ENCODE results near the gene PKD2L1. TPM values are rescaled to one million over a fixed set of nuclear protein-coding genes. Genes with fewer than 3 reads are reported as not detected.

Gene PKD2L1
- total RNA-seq, 1 experiment from 2014 or later: not detected

GRCh38 chr10:100338434-100339036 lies 8.5 kb upstream of the PKD2L1 start:
- BruUV-seq (replicated peaks): no TSS peak
- H3K36me3 ChIP-seq (ENCODE audit: low read depth, low read length): no peaks in the 10 kb centered on the region
- no peaks in the 10 kb centered on the region for H3F3A ChIP-seq (ENCODE audit: low read length, unreplicated experiment)
- H3K9ac ChIP-seq (ENCODE audit: low read length): no peak overlapping the region
- no peaks in the 10 kb centered on the region for H3K79me2 ChIP-seq (ENCODE audit: low read length)
- intact Hi-C loops (cut with micrococcal nuclease): loop anchor here (1.0 to 2.0 kb wide), 2 partner anchors 95 to 170 kb away; no protein-coding TSS in a partner anchor
- H3K27me3 ChIP-seq (ENCODE audit: low read length): 0 out of 2 replicates have a peak, but pooled peaks cover 5% of the 10 kb centered on the region
- DNase-seq (peak; percentile 70), ATAC-seq (peak; percentile 51)
- no peaks in the 10 kb centered on the region for H4K20me1 ChIP-seq (ENCODE audit: low read length)
- H3K9me2 ChIP-seq (replicated peaks; ENCODE audit: low read length): no peaks in the 10 kb centered on the region
- ChIA-PET POLR2A (ENCODE audit: unreplicated experiment) (no interaction called here), CTCF (no interaction called here)
- peak; percentile 79 for TF ChIP-seq CTCF (conservative IDR thresholded peaks at IDR 0.05; ENCODE audit: low read depth, low read length)
- no peak for TF ChIP-seq EZH2phosphoT487 (IDR thresholded peaks at IDR 0.05; ENCODE audit: borderline replicate concordance, low read length)
- H2AFZ ChIP-seq (ENCODE audit: low read length): no peak overlapping the region
- no peaks in the 10 kb centered on the region for H3K9me3 ChIP-seq (ENCODE audit: low read length)
- no peaks in the 10 kb centered on the region for H3K4me1 ChIP-seq (ENCODE audit: insufficient read depth, low read length)
- H3K4me3 ChIP-seq (ENCODE audit: low read length): no peak overlapping the region
- H3K4me2 ChIP-seq (ENCODE audit: low read length): no peak overlapping the region
- H3K27ac ChIP-seq (ENCODE audit: low read length): no peak overlapping the region

GRCh38 chr10:100334762-100335161 lies 4.7 kb upstream of the PKD2L1 start:
- no TSS peak for BruUV-seq (replicated peaks)
- no peak for ATAC-seq
- no peak overlapping the region for H3K4me2 ChIP-seq (ENCODE audit: low read length)

More at GRCh38 chr10:100334762-100335161, 4.7 kb upstream of the PKD2L1 start:
- CTCF ChIA-PET: no interaction called here
- Histone ChIP-seq H3K79me2 (ENCODE audit: low read length) (no peaks in the 10 kb centered on the region), H2AFZ (ENCODE audit: low read length) (no peak overlapping the region), H3K27me3 (ENCODE audit: low read length) (peaks cover 30% of the 10 kb centered on the region), H4K20me1 (ENCODE audit: low read length) (no peaks in the 10 kb centered on the region), H3K9ac (ENCODE audit: low read length) (no peak overlapping the region), H3K4me3 (ENCODE audit: low read length) (no peak overlapping the region), H3K4me1 (ENCODE audit: insufficient read depth, low read length) (no peaks in the 10 kb centered on the region), H3K9me2 (replicated peaks; ENCODE audit: low read length) (no peaks in the 10 kb centered on the region), H3K9me3 (ENCODE audit: low read length) (no peaks in the 10 kb centered on the region), H3K27ac (ENCODE audit: low read length) (no peak overlapping the region), H3K36me3 (ENCODE audit: low read depth, low read length) (no peaks in the 10 kb centered on the region), H3F3A (ENCODE audit: low read length, unreplicated experiment) (no peaks in the 10 kb centered on the region)
- POLR2A ChIA-PET (ENCODE audit: unreplicated experiment): no interaction called here
- intact Hi-C loops (cut with micrococcal nuclease): no loop called here
- no peak for DNase-seq
- no peak for TF ChIP-seq EZH2phosphoT487 (IDR thresholded peaks at IDR 0.05; ENCODE audit: borderline replicate concordance, low read length)
- TF ChIP-seq EZH2 (IDR thresholded peaks at IDR 0.05; ENCODE audit: low read length, unreplicated experiment): no peak
- TF ChIP-seq CTCF (conservative IDR thresholded peaks at IDR 0.05; ENCODE audit: low read depth, low read length): no peak
